PFSK-1 (cell line): Measurements from ENCODE around the gene CTBP2.

Source experiments
- FOXP2 ChIP-seq: optimal IDR thresholded peaks from 2 replicates; pipeline ENCODE3; 2011; ENCODE audit warnings: borderline replicate concordance, control low read depth, inconsistent platforms; ENCODE audit not compliant: insufficient read depth; ENCODE audit errors: extremely low read length, extremely low read depth
- POLR2AphosphoS5 ChIP-seq: IDR thresholded peaks from 2 replicates; pipeline ENCODE4 v1.6.1; 2012; ENCODE audit warnings: low read depth, mild to moderate bottlenecking, control low read depth, low read length, moderate library complexity
- SIN3A ChIP-seq: IDR thresholded peaks from 2 replicates; pipeline ENCODE4 v1.6.1; 2012; ENCODE audit warnings: mild to moderate bottlenecking, low read length, moderate library complexity, borderline replicate concordance; ENCODE audit not compliant: insufficient read depth
- TAF1 ChIP-seq: IDR thresholded peaks from 2 replicates; pipeline ENCODE4 v1.6.1; 2012; ENCODE audit warnings: low read length, control low read depth, borderline replicate concordance; ENCODE audit not compliant: insufficient read depth
- TF ChIP-seq, protein P1 (sequence below), 2 experiments: IDR thresholded peaks; 2 replicates each; pipeline versions ENCODE4 v1.6.1 to v1.8.0; 2011 to 2012; ENCODE audit warnings: low read depth in 2 of 2, low read length in 2 of 2, control low read depth in 1 of 2, inconsistent platforms in 1 of 2, mild to moderate bottlenecking in 1 of 2, moderate library complexity in 1 of 2; ENCODE audit not compliant: insufficient read depth in 1 of 2

The CTBP2 gene

GRCh38 chr10:125086691-125087090 lies 73.7 kb downstream of the CTBP2 start:
- no peak for TF ChIP-seq TAF1
- no peak for TF ChIP-seq POLR2AphosphoS5

- TF ChIP-seq SIN3A (no peak), FOXP2 (no peak), POLR2AphosphoS5 (no peak), TAF1 (no peak)
- TF ChIP-seq, protein P1, sequence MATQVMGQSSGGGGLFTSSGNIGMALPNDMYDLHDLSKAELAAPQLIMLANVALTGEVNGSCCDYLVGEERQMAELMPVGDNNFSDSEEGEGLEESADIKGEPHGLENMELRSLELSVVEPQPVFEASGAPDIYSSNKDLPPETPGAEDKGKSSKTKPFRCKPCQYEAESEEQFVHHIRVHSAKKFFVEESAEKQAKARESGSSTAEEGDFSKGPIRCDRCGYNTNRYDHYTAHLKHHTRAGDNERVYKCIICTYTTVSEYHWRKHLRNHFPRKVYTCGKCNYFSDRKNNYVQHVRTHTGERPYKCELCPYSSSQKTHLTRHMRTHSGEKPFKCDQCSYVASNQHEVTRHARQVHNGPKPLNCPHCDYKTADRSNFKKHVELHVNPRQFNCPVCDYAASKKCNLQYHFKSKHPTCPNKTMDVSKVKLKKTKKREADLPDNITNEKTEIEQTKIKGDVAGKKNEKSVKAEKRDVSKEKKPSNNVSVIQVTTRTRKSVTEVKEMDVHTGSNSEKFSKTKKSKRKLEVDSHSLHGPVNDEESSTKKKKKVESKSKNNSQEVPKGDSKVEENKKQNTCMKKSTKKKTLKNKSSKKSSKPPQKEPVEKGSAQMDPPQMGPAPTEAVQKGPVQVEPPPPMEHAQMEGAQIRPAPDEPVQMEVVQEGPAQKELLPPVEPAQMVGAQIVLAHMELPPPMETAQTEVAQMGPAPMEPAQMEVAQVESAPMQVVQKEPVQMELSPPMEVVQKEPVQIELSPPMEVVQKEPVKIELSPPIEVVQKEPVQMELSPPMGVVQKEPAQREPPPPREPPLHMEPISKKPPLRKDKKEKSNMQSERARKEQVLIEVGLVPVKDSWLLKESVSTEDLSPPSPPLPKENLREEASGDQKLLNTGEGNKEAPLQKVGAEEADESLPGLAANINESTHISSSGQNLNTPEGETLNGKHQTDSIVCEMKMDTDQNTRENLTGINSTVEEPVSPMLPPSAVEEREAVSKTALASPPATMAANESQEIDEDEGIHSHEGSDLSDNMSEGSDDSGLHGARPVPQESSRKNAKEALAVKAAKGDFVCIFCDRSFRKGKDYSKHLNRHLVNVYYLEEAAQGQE (IDR thresholded peaks at IDR 0.05; ENCODE audit: insufficient read depth in 1 of 2, low read depth in 2 of 2, low read length in 2 of 2): no peak
Measured at GRCh38 chr10:125085258-125086054, 74.9 kb downstream of the CTBP2 start.

DNA sequence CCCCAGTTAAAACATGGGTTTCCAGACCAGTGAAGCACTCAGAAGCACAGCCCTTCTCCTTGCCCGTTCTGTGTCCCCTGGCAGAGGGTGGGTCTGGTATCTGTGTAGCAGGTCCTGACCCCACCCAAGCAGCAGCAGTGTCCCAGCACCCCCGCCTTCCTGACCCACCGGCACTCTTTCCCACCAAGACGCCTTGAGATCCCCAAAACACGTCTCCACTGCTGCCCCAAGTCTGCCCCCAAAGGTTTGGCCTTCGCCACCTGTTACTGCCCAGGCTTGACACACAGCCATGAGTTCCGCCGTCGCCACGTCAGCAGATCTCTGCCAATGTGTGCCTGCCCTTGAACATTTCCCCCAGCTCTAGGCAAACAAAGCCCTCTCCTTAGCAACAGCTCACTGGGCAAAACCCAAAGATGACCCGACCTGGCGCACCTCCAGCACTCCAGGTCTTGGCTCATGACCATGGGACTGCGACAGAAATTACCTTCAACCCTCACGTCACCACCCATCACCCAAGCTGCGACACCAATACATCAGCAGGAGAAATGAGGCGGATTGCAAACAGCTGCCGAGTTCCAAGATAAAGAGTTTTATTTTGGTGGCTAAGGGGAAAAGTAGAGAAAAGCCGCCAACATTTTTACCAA lies 75.6 kb downstream of the CTBP2 start:
- TF ChIP-seq TAF1 (no peak), SIN3A (no peak), POLR2AphosphoS5 (no peak), FOXP2 (no peak)
- TF ChIP-seq, protein P1 (IDR thresholded peaks at IDR 0.05; ENCODE audit: insufficient read depth in 1 of 2, low read depth in 2 of 2, low read length in 2 of 2): no peak

GRCh38 chr10:125084191-125084613 lies 76.2 kb downstream of the CTBP2 start:
- TF ChIP-seq, protein P1 (IDR thresholded peaks at IDR 0.05; ENCODE audit: insufficient read depth in 1 of 2, low read depth in 2 of 2, low read length in 2 of 2): no peak
- no peak for TF ChIP-seq SIN3A
- no peak for TF ChIP-seq FOXP2
- no peak for TF ChIP-seq TAF1
- TF ChIP-seq POLR2AphosphoS5: no peak

DNA sequence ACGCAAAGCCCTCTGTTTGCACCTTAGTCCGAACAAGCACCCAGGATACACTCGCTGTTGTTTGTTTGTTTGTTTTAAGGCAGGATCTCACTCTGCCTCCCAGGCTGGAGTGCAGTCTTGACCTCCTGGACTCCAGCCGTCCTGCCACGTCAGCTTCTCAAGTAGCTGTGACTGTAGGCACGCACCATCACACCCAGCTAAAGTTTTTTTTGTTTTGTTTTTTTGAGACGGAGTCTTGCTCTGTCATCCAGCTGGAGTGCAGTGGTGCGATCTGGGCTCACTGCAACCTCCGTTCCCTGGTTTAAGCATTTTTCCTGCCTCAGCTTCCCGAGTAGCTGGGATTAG lies 76.8 kb downstream of the CTBP2 start:
- TF ChIP-seq SIN3A: no peak
- TF ChIP-seq, protein P1 (IDR thresholded peaks at IDR 0.05; ENCODE audit: insufficient read depth in 1 of 2, low read depth in 2 of 2, low read length in 2 of 2): no peak
- no peak for TF ChIP-seq TAF1
- TF ChIP-seq FOXP2: no peak
- no peak for TF ChIP-seq POLR2AphosphoS5
